Osteoblast (primary cell): ENCODE data around the gene VSIG2. TPM values are rescaled to one million over a fixed set of nuclear protein-coding genes. Genes with fewer than 3 reads are reported as not detected.

Source experiments
- DNase-seq: peaks from one replicate; pipeline ENCODE4 v3.0.0; 2011; ENCODE audit warnings: low spot score, mixed read lengths; ENCODE audit not compliant: insufficient read length; ENCODE audit errors: missing footprints
- H2AFZ ChIP-seq: 2 replicates; pipeline ENCODE4 v1.6.0; 2011; ENCODE audit warnings: mild to moderate bottlenecking, low read length
- H3K27ac ChIP-seq: 2 replicates; pipeline ENCODE4 v1.5.1; 2011; ENCODE audit warnings: mild to moderate bottlenecking, low read depth, low read length, moderate library complexity
- H3K27me3 ChIP-seq: 2 replicates; pipeline ENCODE4 v1.6.0; 2012; ENCODE audit warnings: mild to moderate bottlenecking, control low read depth, inconsistent platforms, low read length, moderate library complexity; ENCODE audit not compliant: insufficient read depth
- H3K36me3 ChIP-seq: 2 replicates; pipeline ENCODE4 v1.5.1; 2011; ENCODE audit warnings: mild to moderate bottlenecking, low read length, control low read depth, moderate library complexity; ENCODE audit not compliant: insufficient read depth
- H3K4me1 ChIP-seq: 2 replicates; pipeline ENCODE4 v1.5.1; 2011; ENCODE audit warnings: mild to moderate bottlenecking, low read length, control low read depth, moderate library complexity; ENCODE audit not compliant: insufficient read depth
- H3K4me2 ChIP-seq: 2 replicates; pipeline ENCODE4 v1.6.0; 2011; ENCODE audit warnings: mild to moderate bottlenecking, low read length; ENCODE audit not compliant: insufficient read depth
- H3K4me3 ChIP-seq: fragments of 200-600 bp; sonication (generic); 3 replicates; pipeline ENCODE4 v1.5.1; 2012; ENCODE audit warnings: mild to moderate bottlenecking, low read length, inconsistent platforms; ENCODE audit not compliant: insufficient read depth
- H3K79me2 ChIP-seq: 2 replicates; pipeline ENCODE4 v1.6.0; 2012; ENCODE audit warnings: mild to moderate bottlenecking, low read length, control low read depth, inconsistent platforms; ENCODE audit not compliant: insufficient read depth
- H3K9me3 ChIP-seq: 2 replicates; pipeline ENCODE4 v1.5.1; 2011; ENCODE audit warnings: low read depth, low read length, control low read depth
- H4K20me1 ChIP-seq: 2 replicates; pipeline ENCODE4 v1.6.0; 2012; ENCODE audit warnings: mild to moderate bottlenecking, low read length, control low read depth; ENCODE audit not compliant: insufficient read depth
- total RNA-seq: library from RNA; depleted of rRNA; stranded (reverse); fragments of >200 nt; gene quantifications from 2 replicates; pipeline ENCODE4 v1.2.3, GENCODE V29; 2012
- TF ChIP-seq, protein P1 (sequence below): IDR thresholded peaks from 2 replicates; pipeline ENCODE4 v1.5.1; 2011; ENCODE audit warnings: mild to moderate bottlenecking, low read depth, low read length, moderate library complexity; ENCODE audit errors: extremely low read depth

The VSIG2 gene, protein sequence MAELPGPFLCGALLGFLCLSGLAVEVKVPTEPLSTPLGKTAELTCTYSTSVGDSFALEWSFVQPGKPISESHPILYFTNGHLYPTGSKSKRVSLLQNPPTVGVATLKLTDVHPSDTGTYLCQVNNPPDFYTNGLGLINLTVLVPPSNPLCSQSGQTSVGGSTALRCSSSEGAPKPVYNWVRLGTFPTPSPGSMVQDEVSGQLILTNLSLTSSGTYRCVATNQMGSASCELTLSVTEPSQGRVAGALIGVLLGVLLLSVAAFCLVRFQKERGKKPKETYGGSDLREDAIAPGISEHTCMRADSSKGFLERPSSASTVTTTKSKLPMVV
- not detected in 2 replicates for total RNA-seq

DNA sequence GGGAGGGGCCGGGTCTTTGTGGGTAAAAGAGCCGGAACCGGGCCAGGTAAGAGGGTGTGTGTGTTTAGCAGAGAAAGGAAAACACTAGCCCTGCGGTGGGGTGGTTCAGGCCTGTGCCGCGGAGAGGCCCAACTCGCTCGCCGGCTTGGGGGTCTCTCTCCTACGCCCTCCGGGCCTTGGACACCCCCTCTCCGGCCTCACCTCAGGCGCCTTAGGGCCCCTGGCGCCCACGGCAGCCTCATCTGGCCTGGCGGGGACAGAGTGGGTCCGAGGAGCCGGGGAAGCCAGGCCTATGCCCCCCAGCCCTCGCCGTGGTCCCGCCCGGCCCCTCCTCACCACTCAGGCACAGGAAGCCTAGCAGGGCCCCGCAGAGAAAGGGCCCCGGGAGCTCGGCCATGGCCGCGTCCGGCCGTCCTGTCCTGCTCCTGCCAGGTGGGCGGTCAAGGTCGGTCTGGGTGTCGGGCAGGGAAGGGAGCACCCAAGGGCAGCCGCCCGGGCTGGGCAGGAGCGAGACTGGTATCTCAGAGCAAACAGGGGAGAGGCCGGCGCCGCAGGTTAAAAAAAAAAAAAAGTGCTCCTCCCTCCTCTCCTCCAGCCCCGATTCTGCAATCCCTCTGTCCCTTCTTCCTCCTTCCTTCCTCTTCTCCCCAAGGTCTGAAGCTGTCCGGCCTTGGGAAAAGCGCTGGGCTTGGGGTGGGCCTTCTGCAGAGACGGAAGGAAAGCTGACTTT lies at the start of gene VSIG2:
Gene VSIG2 (minus strand): TSS at position 515 of the 730 bp plus-strand sequence. CDS start 118 bp downstream, at position 397.
- H3K9me3 ChIP-seq = no peaks in the 10 kb centered on the region
- no peaks in the 10 kb centered on the region for H3K4me1 ChIP-seq
- H4K20me1 ChIP-seq = no peaks in the 10 kb centered on the region
- H3K79me2 ChIP-seq = no peaks in the 10 kb centered on the region
- peaks cover 31% of the 10 kb centered on the region for H3K27me3 ChIP-seq
- TF ChIP-seq, protein P1, sequence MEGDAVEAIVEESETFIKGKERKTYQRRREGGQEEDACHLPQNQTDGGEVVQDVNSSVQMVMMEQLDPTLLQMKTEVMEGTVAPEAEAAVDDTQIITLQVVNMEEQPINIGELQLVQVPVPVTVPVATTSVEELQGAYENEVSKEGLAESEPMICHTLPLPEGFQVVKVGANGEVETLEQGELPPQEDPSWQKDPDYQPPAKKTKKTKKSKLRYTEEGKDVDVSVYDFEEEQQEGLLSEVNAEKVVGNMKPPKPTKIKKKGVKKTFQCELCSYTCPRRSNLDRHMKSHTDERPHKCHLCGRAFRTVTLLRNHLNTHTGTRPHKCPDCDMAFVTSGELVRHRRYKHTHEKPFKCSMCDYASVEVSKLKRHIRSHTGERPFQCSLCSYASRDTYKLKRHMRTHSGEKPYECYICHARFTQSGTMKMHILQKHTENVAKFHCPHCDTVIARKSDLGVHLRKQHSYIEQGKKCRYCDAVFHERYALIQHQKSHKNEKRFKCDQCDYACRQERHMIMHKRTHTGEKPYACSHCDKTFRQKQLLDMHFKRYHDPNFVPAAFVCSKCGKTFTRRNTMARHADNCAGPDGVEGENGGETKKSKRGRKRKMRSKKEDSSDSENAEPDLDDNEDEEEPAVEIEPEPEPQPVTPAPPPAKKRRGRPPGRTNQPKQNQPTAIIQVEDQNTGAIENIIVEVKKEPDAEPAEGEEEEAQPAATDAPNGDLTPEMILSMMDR = no peak
- peak within 1 kb of the TSS; percentile 15 for H2AFZ ChIP-seq
- no peak within 1 kb of the TSS for H3K27ac ChIP-seq
- no peak within 1 kb of the TSS for H3K4me2 ChIP-seq
- no peak within 1 kb of the TSS for H3K4me3 ChIP-seq
- no peaks in the 10 kb centered on the region for H3K36me3 ChIP-seq
- no peak for DNase-seq

GRCh38 chr11:124801014-124801413 lies 49.0 kb upstream of the VSIG2 start:
- Histone ChIP-seq H3K4me3 (peak overlapping the region; percentile 87), H3K9me3 (no peaks in the 10 kb centered on the region), H3K36me3 (no peaks in the 10 kb centered on the region), H3K4me1 (peaks cover 24% of the 10 kb centered on the region), H3K27ac (peak overlapping the region; percentile 87), H4K20me1 (peaks cover 11% of the 10 kb centered on the region), H2AFZ (peak overlapping the region; percentile 94), H3K4me2 (peak overlapping the region; percentile 98), H3K79me2 (peaks cover 39% of the 10 kb centered on the region), H3K27me3 (no peaks in the 10 kb centered on the region)
- peak; percentile 52 for DNase-seq
- TF ChIP-seq, protein P1 = no peak

DNA sequence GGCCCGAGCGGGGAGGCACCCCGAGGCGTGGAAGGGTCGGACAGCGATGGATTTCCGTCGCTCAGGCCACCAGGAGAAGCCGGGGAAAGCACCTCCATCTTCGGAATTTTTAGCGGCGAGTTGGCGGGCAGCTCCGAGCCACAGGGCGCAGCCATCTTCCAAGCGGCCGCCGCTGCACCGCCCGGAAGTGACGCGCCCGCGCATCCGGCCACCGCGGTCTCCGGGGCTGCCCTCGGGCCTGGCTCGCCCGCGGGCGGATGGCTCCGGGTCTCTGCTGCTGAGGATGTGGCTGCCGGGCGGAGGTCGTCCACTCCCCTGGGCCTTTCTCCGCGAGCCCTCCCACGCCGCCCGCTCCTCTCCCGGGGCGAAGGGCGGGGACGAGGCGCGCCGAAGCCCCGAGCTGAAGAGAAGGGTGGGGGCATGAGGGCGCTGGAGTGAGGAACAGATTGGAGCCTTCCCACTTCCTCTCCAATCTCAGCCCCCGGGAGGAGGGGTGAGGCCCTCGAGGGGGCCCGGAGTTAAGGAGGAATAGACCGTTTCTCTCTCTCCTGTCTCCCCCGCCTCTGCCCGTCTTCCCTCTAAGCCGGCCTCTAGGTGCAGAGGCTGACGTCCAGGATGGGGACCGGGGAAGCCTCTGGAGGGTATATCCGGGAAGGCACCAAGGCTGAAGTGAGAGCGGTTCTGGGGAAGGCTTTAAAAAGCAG lies 48.3 kb upstream of the VSIG2 start, which contains the start of gene MSANTD2:
Gene MSANTD2 (minus strand): TSS at position 181 of the 704 bp plus-strand sequence. CDS start 26 bp downstream, at position 155.
- Histone ChIP-seq H3K27ac (peak within 1 kb of the TSS; percentile 87), H3K4me2 (peak within 1 kb of the TSS; percentile 98), H3K79me2 (peaks cover 45% of the 10 kb centered on the region), H3K36me3 (no peaks in the 10 kb centered on the region), H2AFZ (peak within 1 kb of the TSS; percentile 94), H3K4me3 (peak within 1 kb of the TSS; percentile 87), H3K4me1 (peaks cover 24% of the 10 kb centered on the region), H3K9me3 (no peaks in the 10 kb centered on the region), H4K20me1 (peaks cover 16% of the 10 kb centered on the region), H3K27me3 (no peaks in the 10 kb centered on the region)
- TF ChIP-seq, protein P1 = no peak
- DNase-seq = peak; percentile 97
